Fibroblast of villous mesenchyme (primary cell): ENCODE measurements around the gene LPGAT1. TPM values are rescaled to one million over a fixed set of nuclear protein-coding genes. Genes with fewer than 3 reads are reported as not detected.

Experiments used
- DNase-seq: peaks from one replicate; pipeline ENCODE4 v3.0.0-alpha.2; 2010; ENCODE audit warnings: low read depth
- H3K4me3 ChIP-seq: 2 replicates; pipeline ENCODE4 v1.5.1; 2011; ENCODE audit warnings: low read depth, mild to moderate bottlenecking, low read length
- total RNA-seq: library from RNA; depleted of rRNA; stranded (reverse); fragments of >200 nt; gene quantifications from 2 replicates; pipeline ENCODE4 v1.2.3, GENCODE V29; 2012
- TF ChIP-seq, protein P1 (sequence below): IDR thresholded peaks from 2 replicates; pipeline ENCODE4 v1.5.1; 2012; ENCODE audit warnings: low read depth, mild to moderate bottlenecking, low read length; ENCODE audit not compliant: insufficient read depth

The LPGAT1 gene
- total RNA-seq, 1 donor: 73.4 TPM

DNA sequence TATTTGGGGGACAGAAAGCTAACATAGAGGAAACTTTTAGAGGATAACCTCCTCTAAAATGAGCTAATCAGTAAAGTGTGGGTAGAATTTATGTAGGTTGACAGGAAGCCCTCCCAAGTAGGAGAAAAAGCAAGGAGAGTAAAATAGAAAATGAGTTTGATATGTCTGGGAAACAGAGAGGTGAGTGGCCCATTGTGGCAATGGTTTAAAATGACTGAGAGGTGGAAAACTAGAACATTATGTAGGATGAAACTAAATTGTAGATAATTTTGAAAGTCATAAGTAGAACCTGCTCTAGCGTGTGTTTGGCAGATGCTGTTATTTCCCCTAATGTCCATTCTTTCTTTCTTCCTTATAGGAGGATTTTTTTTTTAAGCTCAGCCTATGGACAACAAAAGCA is 8.5 kb upstream of the LPGAT1 start:
- H3K4me3 ChIP-seq: no peak overlapping the region
- TF ChIP-seq, protein P1, sequence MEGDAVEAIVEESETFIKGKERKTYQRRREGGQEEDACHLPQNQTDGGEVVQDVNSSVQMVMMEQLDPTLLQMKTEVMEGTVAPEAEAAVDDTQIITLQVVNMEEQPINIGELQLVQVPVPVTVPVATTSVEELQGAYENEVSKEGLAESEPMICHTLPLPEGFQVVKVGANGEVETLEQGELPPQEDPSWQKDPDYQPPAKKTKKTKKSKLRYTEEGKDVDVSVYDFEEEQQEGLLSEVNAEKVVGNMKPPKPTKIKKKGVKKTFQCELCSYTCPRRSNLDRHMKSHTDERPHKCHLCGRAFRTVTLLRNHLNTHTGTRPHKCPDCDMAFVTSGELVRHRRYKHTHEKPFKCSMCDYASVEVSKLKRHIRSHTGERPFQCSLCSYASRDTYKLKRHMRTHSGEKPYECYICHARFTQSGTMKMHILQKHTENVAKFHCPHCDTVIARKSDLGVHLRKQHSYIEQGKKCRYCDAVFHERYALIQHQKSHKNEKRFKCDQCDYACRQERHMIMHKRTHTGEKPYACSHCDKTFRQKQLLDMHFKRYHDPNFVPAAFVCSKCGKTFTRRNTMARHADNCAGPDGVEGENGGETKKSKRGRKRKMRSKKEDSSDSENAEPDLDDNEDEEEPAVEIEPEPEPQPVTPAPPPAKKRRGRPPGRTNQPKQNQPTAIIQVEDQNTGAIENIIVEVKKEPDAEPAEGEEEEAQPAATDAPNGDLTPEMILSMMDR: no peak
- no peak for DNase-seq

DNA sequence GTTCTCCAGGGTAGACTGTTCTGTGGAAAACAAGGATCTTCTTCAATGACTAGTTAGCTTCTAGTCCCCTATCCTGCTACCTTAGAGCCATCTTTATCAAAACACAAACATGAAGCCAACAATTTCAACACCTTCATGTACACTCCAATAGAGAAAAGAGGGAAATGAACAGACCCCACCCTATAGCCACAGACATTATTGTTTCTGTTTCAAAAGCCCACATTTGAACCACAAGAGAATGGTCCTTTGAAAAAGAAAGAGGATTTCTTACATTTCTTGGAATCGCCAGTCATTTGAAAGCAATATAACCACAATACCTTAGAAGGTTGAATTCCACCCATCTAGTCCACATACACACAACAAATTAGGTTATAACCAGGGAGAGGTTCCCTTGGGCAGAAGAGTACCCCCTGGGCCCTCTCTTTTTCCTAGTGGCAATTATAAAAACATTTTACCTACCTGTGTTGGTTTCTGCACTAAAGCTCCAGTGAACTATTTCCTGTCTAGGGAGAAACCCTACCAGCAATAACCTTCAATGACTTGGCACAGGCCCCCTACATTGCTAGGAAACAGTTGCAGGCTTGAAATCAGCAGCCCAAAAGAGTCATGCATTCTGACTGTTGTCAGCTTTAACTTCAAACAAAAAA is 2.7 kb upstream of the LPGAT1 start:
- no peak overlapping the region for H3K4me3 ChIP-seq
- TF ChIP-seq, protein P1: no peak
- no peak for DNase-seq

DNA sequence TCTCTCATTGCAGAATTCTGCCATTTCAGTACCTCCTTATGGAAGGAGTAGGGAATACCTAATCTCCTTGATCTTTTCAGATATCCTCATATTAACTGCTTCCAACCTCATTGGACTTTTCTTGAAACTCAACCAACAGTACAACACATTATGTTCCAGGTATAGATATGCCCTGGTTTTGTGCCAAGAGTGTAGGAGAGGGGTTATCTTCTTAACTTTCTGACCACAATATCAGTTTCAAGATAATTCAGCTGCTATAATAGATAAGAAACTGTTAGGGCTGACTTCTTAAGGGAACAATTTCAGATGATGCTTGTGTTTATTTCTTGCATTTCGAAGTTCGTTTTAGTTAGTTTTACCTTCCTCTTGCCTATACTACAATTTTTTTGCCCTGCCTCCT is 2.1 kb upstream of the LPGAT1 start:
- TF ChIP-seq, protein P1: no peak
- DNase-seq: no peak
- no peak overlapping the region for H3K4me3 ChIP-seq

DNA sequence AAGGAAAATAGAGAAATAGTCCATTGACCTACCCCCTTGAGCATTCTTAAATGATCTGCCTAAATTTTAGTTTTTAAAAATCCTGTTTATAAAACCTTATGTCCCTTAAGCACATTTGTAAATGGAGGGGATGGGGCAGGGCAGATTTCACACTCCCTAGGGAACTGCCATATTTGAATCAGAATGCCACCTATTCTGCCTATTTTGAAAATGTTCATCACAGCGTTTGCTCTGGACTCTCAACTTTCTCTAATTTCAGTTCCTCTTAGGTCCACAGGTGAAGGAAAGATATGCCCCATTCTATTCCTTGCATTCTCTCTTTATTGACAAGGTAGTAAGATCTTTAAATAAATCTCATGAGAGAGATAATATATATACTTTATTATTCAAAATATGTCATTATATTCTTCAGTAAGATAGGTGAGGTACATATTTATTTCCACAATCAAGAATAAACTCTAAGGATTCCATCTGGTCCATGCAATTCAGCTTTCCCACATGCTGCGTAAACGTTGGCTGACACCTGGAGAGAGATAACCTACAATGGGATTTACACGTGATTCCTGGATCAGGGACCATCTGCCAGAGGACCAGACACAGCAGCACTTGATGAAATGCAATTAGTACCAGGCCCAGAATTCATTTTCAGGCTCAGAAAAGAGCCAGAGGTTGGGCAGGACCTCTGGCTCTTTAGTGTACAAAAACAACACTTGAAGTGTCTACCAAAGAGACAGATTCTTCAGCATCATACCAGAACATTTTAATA is 1.2 kb upstream of the LPGAT1 start:
- no peak overlapping the region for H3K4me3 ChIP-seq
- TF ChIP-seq, protein P1: no peak
- no peak for DNase-seq

DNA sequence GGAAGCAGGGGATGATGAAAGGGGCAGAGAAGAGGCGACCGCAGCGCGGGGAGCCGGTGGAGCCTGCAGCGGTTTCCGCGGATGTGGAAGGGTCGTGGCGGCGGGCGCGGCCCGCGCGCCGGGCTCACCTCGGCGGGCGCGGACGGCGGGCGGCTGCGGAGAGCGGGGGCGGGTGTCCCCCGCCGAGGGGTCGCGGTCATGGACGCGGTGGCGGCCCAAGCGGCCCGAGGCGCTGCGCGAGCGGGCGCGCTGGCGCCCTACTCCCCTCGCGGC is 572 bp downstream of the LPGAT1 start:
- no peak for DNase-seq
- peak overlapping the region; percentile 77 for H3K4me3 ChIP-seq
- TF ChIP-seq, protein P1: no peak

DNA sequence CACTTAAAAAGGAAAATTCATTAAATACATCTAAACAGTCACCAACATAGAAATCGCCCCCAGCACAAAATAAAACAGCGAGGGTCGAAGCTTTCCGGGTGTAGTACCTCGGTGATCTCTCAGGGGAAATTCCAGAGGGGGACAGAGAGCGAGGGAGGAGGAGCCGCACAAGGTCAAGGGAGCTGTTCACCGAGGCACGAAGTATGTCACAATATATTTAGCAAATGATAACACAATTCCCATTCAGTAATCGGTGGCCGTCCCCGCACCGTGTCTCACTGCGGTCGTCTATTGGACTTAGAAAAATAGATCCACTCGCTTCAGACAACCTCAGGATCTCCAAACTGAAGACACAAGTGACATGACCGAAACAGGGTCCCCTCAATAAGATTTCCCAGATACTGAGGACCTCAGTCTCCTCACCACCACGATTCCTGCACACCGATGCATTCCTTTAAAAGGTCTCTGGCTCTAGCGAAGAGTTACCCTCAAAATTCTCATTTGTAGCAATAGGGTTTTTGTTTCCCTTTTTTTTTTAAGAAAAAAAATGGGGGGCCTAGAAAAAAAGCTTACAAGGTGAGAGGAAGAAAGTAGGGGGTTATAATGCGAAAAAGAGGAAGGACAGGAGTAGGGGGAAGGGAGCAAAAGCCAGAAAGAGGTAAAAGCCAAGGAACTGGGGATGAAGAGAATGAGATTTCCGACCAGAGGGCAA is 1.1 kb downstream of the LPGAT1 start:
- DNase-seq: peak; percentile 44
- TF ChIP-seq, protein P1: peak; percentile 20

More for the DNA sequence above, 1.1 kb downstream of the LPGAT1 start:
- peak overlapping the region; percentile 77 for H3K4me3 ChIP-seq
